H1 (cell line): Measurements from ENCODE around the gene AIG1. TPM values are rescaled to one million over a fixed set of nuclear protein-coding genes. Genes with fewer than 3 reads are reported as not detected.

ENCODE experiments used
- CTCF ChIA-PET: fragments of 300-600 bp; sonication (Branson Sonifier 250); formaldehyde crosslinking; loops from one replicate; lab custom pipeline; 2021; ENCODE audit not compliant: partially characterized antibody; lab: Charles Lee
- POLR2A ChIA-PET: fragments of 300-600 bp; sonication (Branson Sonifier 250); formaldehyde crosslinking; loops from one replicate; lab custom pipeline; 2021; ENCODE audit warnings: inconsistent platforms; ENCODE audit not compliant: partially characterized antibody; lab: Charles Lee
- DNase-seq, 2 experiments: peaks; one replicate each; pipeline versions ENCODE4 v3.0.0 to v3.0.0-alpha.2; 2010 to 2022; ENCODE audit warnings: low spot score in 2 of 2, low read depth in 1 of 2, mixed read lengths in 1 of 2
- FAIRE-seq: peaks from 2 replicates; lab custom pipeline; 2011; peaks lifted over from hg19 to GRCh38; lab: Jason Lieb, UNC
- H2AFZ ChIP-seq: 2 replicates; pipeline ENCODE4 v1.8.1; 2012; ENCODE audit warnings: low read length, inconsistent platforms
- H2AK5ac ChIP-seq: 2 replicates; pipeline ENCODE4 v1.6.1; 2013; ENCODE audit warnings: low read depth, low read length
- H2BK120ac ChIP-seq: replicated peaks from 2 replicates; pipeline ENCODE3; 2013; ENCODE audit warnings: low read depth, low read length, inconsistent platforms
- H2BK12ac ChIP-seq: 2 replicates; pipeline ENCODE4 v1.6.1; 2013; ENCODE audit warnings: low read depth, low read length
- H2BK15ac ChIP-seq: 2 replicates; pipeline ENCODE4 v1.6.1; 2013; ENCODE audit warnings: low read length
- H2BK20ac ChIP-seq: 2 replicates; pipeline ENCODE4 v1.6.1; 2013; ENCODE audit warnings: low read length
- H2BK5ac ChIP-seq: 2 replicates; pipeline ENCODE4 v1.6.1; 2013; ENCODE audit warnings: low read depth, low read length
- H3K14ac ChIP-seq: 2 replicates; pipeline ENCODE4 v1.6.1; 2013; ENCODE audit warnings: inconsistent platforms; ENCODE audit not compliant: insufficient read length
- H3K18ac ChIP-seq: 2 replicates; pipeline ENCODE4 v1.6.1; 2013; ENCODE audit warnings: low read length; ENCODE audit errors: extremely low read depth
- H3K23ac ChIP-seq: 2 replicates; pipeline ENCODE4 v1.6.1; 2013; ENCODE audit warnings: inconsistent platforms; ENCODE audit not compliant: insufficient read length
- H3K23me2 ChIP-seq: 2 replicates; pipeline ENCODE4 v1.6.1; 2013; ENCODE audit warnings: low read depth, low read length
- H3K27ac ChIP-seq: 2 replicates; pipeline ENCODE4 v1.6.1; 2011; ENCODE audit warnings: low read depth, low read length, inconsistent platforms
- H3K27me3 ChIP-seq, 4 experiments: replicated peaks in 1 of 4; 1 replicate in 1 of 4; 2 replicates in 3 of 4; pipeline versions ENCODE4 v1.6.1 to v1.8.1; 2011 to 2013; ENCODE audit warnings: low read length in 3 of 4, mild to moderate bottlenecking in 3 of 4, inconsistent platforms in 2 of 4, mixed read lengths in 2 of 4, moderate library complexity in 1 of 4; ENCODE audit not compliant: control insufficient read depth in 3 of 4, insufficient read depth in 3 of 4; ENCODE audit errors: extremely low read depth in 1 of 4
- H3K36me3 ChIP-seq, 4 experiments: 2 replicates each; pipeline versions ENCODE4 v1.6.1 to v1.8.1; 2011 to 2013; ENCODE audit warnings: mild to moderate bottlenecking in 4 of 4, low read length in 3 of 4, moderate library complexity in 2 of 4, control low read depth in 1 of 4, inconsistent platforms in 1 of 4; ENCODE audit not compliant: insufficient read depth in 4 of 4, control insufficient read depth in 2 of 4
- H3K4ac ChIP-seq: replicated peaks from 2 replicates; pipeline ENCODE3; 2013; ENCODE audit warnings: low read length, low read depth, mixed read lengths, inconsistent platforms; ENCODE audit not compliant: insufficient read length
- H3K4me1 ChIP-seq, 4 experiments: replicated peaks in 1 of 4; 1 replicate in 1 of 4; 2 replicates in 3 of 4; pipeline versions ENCODE4 v1.6.1 to v1.8.1; 2011 to 2013; ENCODE audit warnings: low read length in 3 of 4, inconsistent platforms in 2 of 4, mixed read lengths in 1 of 4; ENCODE audit not compliant: insufficient read depth in 4 of 4, control insufficient read depth in 3 of 4
- H3K4me2 ChIP-seq, 2 experiments: 2 replicates each; pipeline versions ENCODE4 v1.6.1 to v1.8.1; 2011 to 2013; ENCODE audit warnings: low read depth in 2 of 2, low read length in 2 of 2, control low read depth in 1 of 2, inconsistent platforms in 1 of 2, mild to moderate bottlenecking in 1 of 2; ENCODE audit not compliant: insufficient read depth in 1 of 2
- H3K4me3 ChIP-seq, 4 experiments: fragments of 200-600, 300-600 bp in 1 of 4; sonication (generic), shearing (Covaris generic), sonication (Bioruptor Twin) in 1 of 4; 2 replicates each; pipeline versions ENCODE4 v1.5.1 to v1.8.1; 2011 to 2016; ENCODE audit warnings: low read length in 4 of 4, low read depth in 3 of 4, control low read depth in 2 of 4, inconsistent platforms in 2 of 4, mild to moderate bottlenecking in 2 of 4, mixed read lengths in 1 of 4, moderate library complexity in 1 of 4; ENCODE audit not compliant: insufficient read depth in 2 of 4; ENCODE audit errors: extremely low read depth in 1 of 4
- H3K56ac ChIP-seq: replicated peaks from 2 replicates; pipeline ENCODE3; 2013; ENCODE audit warnings: low read depth, mild to moderate bottlenecking, mixed read lengths, low read length, inconsistent platforms; ENCODE audit not compliant: insufficient read length
- H3K79me1 ChIP-seq: 2 replicates; pipeline ENCODE4 v1.6.1; 2013; ENCODE audit warnings: low read depth, low read length, control low read depth
- H3K79me2 ChIP-seq, 2 experiments: 2 replicates each; pipeline versions ENCODE4 v1.6.1 to v1.8.1; 2012 to 2013; ENCODE audit warnings: low read length in 2 of 2, mild to moderate bottlenecking in 2 of 2, inconsistent platforms in 1 of 2; ENCODE audit not compliant: insufficient read depth in 2 of 2, control insufficient read depth in 1 of 2
- H3K9ac ChIP-seq, 4 experiments: replicated peaks in 1 of 4; 1 replicate in 1 of 4; 2 replicates in 3 of 4; pipeline versions ENCODE4 v1.6.1 to v1.8.1; 2011 to 2013; ENCODE audit warnings: low read depth in 3 of 4, low read length in 3 of 4, control low read depth in 2 of 4, mild to moderate bottlenecking in 2 of 4, moderate library complexity in 2 of 4, inconsistent platforms in 1 of 4; ENCODE audit errors: extremely low read depth in 1 of 4
- H3K9me3 ChIP-seq, 2 experiments: 2 replicates each; pipeline versions ENCODE4 v1.6.1 to v1.8.1; 2012 to 2013; ENCODE audit warnings: mild to moderate bottlenecking in 2 of 2, moderate library complexity in 2 of 2, control low read depth in 1 of 2, inconsistent platforms in 1 of 2, low read depth in 1 of 2, low read length in 1 of 2, mixed read lengths in 1 of 2; ENCODE audit not compliant: insufficient read depth in 2 of 2
- H4K20me1 ChIP-seq, 2 experiments: replicated peaks in 1 of 2; 2 replicates each; pipeline versions ENCODE3 to v1.8.1; 2011 to 2013; ENCODE audit warnings: inconsistent platforms in 2 of 2, low read length in 2 of 2, mild to moderate bottlenecking in 1 of 2; ENCODE audit not compliant: insufficient read depth in 2 of 2, control insufficient read depth in 1 of 2
- H4K5ac ChIP-seq: 2 replicates; pipeline ENCODE4 v1.6.1; 2013; ENCODE audit warnings: low read length, low read depth, mixed read lengths, inconsistent platforms; ENCODE audit not compliant: insufficient read length
- H4K8ac ChIP-seq: 2 replicates; pipeline ENCODE4 v1.8.0; 2013; ENCODE audit warnings: mild to moderate bottlenecking, moderate library complexity, low read length, inconsistent platforms; ENCODE audit not compliant: insufficient read depth; ENCODE audit errors: extremely low read depth
- H4K91ac ChIP-seq: replicated peaks from 2 replicates; pipeline ENCODE3; 2013; ENCODE audit warnings: low read length, mixed read lengths, inconsistent platforms; ENCODE audit not compliant: insufficient read length
- BCL11A ChIP-seq, 2 experiments: IDR thresholded peaks; one replicate each; pipeline ENCODE4 v1.6.1; 2011; ENCODE audit warnings: low read depth in 2 of 2, low read length in 2 of 2, mild to moderate bottlenecking in 2 of 2
- CBX5 ChIP-seq: fragments of 300-800, 300-1000 bp; sonication (generic); IDR thresholded peaks from 2 replicates; pipeline ENCODE4 v1.7.1; 2016; ENCODE audit warnings: antibody characterized with exemption, low read length, low read depth
- HDAC2 ChIP-seq, 2 experiments: fragments of 300-600 bp in 1 of 2; sonication (generic) in 1 of 2; IDR thresholded peaks; 2 replicates each; pipeline ENCODE4 v1.6.1; 2011 to 2012; ENCODE audit warnings: low read depth in 2 of 2, low read length in 2 of 2, mild to moderate bottlenecking in 2 of 2, moderate library complexity in 2 of 2, borderline replicate concordance in 1 of 2, inconsistent platforms in 1 of 2
- MAFK ChIP-seq: IDR thresholded peaks from 2 replicates; pipeline ENCODE4 v1.6.1; 2012; ENCODE audit warnings: low read depth, mild to moderate bottlenecking, improper control_type of control experiment, low read length
- NANOG ChIP-seq: IDR thresholded peaks from 2 replicates; pipeline ENCODE4 v1.6.1; 2011; ENCODE audit warnings: low read length, low read depth, mild to moderate bottlenecking, inconsistent platforms; ENCODE audit not compliant: insufficient read depth, poor library complexity, severe bottlenecking
- POU5F1 ChIP-seq: IDR thresholded peaks from 2 replicates; pipeline ENCODE4 v1.6.1; 2011; ENCODE audit warnings: low read depth, mild to moderate bottlenecking, low read length, moderate library complexity
- RBBP5 ChIP-seq: IDR thresholded peaks from 2 replicates; pipeline ENCODE4 v1.7.1; 2012; ENCODE audit warnings: low read depth, mild to moderate bottlenecking, inconsistent platforms, low read length, moderate library complexity, borderline replicate concordance
- RFX5 ChIP-seq: IDR thresholded peaks from 2 replicates; pipeline ENCODE4 v1.6.1; 2011; ENCODE audit warnings: low read depth, low read length, improper control_type of control experiment, borderline replicate concordance
- RNF2 ChIP-seq: fragments of 200-900, 300-1000 bp; sonication (generic); IDR thresholded peaks from 2 replicates; pipeline ENCODE4 v1.7.1; 2016; ENCODE audit warnings: borderline replicate concordance, low read depth, mild to moderate bottlenecking, antibody characterized with exemption, low read length; ENCODE audit not compliant: poor library complexity, severe bottlenecking; ENCODE audit errors: missing control alignments
- RXRA ChIP-seq: IDR thresholded peaks from 2 replicates; pipeline ENCODE4 v1.6.1; 2011; ENCODE audit warnings: low read depth, mild to moderate bottlenecking, low read length, moderate library complexity; ENCODE audit not compliant: insufficient read depth
- SRF ChIP-seq: IDR thresholded peaks from 2 replicates; pipeline ENCODE4 v1.6.1; 2011; ENCODE audit warnings: mild to moderate bottlenecking, low read depth, low read length, moderate library complexity
- polyA plus RNA-seq, 7 experiments: library from polyadenylated mRNA; depleted of rRNA in 3 of 7; stranded (reverse) in 5 of 7; unstranded in 2 of 7; fragments of >200 nt in 5 of 7; fragments of 200-250 nt in 2 of 7; gene quantifications; 1 replicate in 5 of 7; 2 replicates in 1 of 7; 4 replicates in 1 of 7; pipeline versions ENCODE4 v1.2.1 to v1.2.3, GENCODE V29; 2011 to 2013; ENCODE audit warnings: missing spikeins in 2 of 7, mixed read lengths in 2 of 7
- total RNA-seq: library from RNA; stranded (reverse); fragmentation: NEBNext Ultra II Directional; extraction: Animal tissue kit (Norgen Biotek cat#: 25700); gene quantifications from 2 replicates; pipeline ENCODE4 v1.2.1, GENCODE V29; 2021
- TF ChIP-seq, protein P1 (sequence below): IDR thresholded peaks from 2 replicates; pipeline ENCODE4 v1.6.1; 2012; ENCODE audit warnings: low read length, inconsistent platforms

Gene AIG1
- total and polyA plus RNA-seq, 2 of the 8 experiments (the other 6 are each of a cell fraction or from before 2014, with no cell fraction given) = 56.6 to 58.4 TPM

- ChIA-PET CTCF (interaction anchor here (0.9 kb wide), 1 partner anchor 168 kb away, joined by 3 read pairs; no protein-coding TSS in a partner anchor), POLR2A (no interaction called here)
- Histone ChIP-seq H2BK120ac (no peak overlapping the region), H3K27ac (no peak overlapping the region), H4K20me1 (no peaks in the 10 kb centered on the region), H3K9me3 (no peaks in the 10 kb centered on the region), H3K23ac (no peak overlapping the region), H2AFZ (no peak overlapping the region), H2BK15ac (no peak overlapping the region), H3K56ac (no peak overlapping the region), H3K36me3 (peaks cover 0 to 8% (median 0%) of the 10 kb centered on the region in 4 experiments; a peak in 3 of 8 replicates), H4K8ac (no peak overlapping the region), H3K4me2 (no peak overlapping the region), H4K5ac (no peak overlapping the region), H3K4me3 (no peak overlapping the region), H2BK5ac (no peak overlapping the region), H3K79me2 (no peaks in the 10 kb centered on the region), H3K9ac (no peak overlapping the region), H2BK20ac (no peak overlapping the region), H2BK12ac (no peak overlapping the region), H3K27me3 (no peaks in the 10 kb centered on the region), H3K79me1 (no peaks in the 10 kb centered on the region), H3K14ac (no peak overlapping the region), H3K18ac (no peak overlapping the region), H3K23me2 (no peaks in the 10 kb centered on the region), H3K4ac (no peak overlapping the region), H4K91ac (no peak overlapping the region), H3K4me1 (no peaks in the 10 kb centered on the region), H2AK5ac (no peak overlapping the region)
- DNase-seq (no peak), FAIRE-seq (no peak)
- no peak for TF ChIP-seq NANOG
- no peak for TF ChIP-seq POU5F1
- TF ChIP-seq RBBP5 = no peak
- TF ChIP-seq HDAC2 (IDR thresholded peaks at IDR 0.05; ENCODE audit: borderline replicate concordance in 1 of 2, low read depth in 2 of 2, low read length in 2 of 2) = no peak
- TF ChIP-seq RFX5 = no peak
- TF ChIP-seq CBX5 = no peak
- TF ChIP-seq, protein P1, sequence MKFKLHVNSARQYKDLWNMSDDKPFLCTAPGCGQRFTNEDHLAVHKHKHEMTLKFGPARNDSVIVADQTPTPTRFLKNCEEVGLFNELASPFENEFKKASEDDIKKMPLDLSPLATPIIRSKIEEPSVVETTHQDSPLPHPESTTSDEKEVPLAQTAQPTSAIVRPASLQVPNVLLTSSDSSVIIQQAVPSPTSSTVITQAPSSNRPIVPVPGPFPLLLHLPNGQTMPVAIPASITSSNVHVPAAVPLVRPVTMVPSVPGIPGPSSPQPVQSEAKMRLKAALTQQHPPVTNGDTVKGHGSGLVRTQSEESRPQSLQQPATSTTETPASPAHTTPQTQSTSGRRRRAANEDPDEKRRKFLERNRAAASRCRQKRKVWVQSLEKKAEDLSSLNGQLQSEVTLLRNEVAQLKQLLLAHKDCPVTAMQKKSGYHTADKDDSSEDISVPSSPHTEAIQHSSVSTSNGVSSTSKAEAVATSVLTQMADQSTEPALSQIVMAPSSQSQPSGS = no peak
- no peak for TF ChIP-seq MAFK
- no peak for TF ChIP-seq SRF
- TF ChIP-seq RNF2 = no peak
- TF ChIP-seq BCL11A (IDR thresholded peaks at IDR 0.05; ENCODE audit: low read depth in 2 of 2, low read length in 2 of 2) = no peak
- no peak for TF ChIP-seq RXRA
These were observed 108.8 kb downstream of the AIG1 start for GRCh38 chr6:143169440-143169839.
